DND-41 (cell line): ENCODE measurements around the gene EPM2A.

ENCODE experiments used
- CTCF ChIP-seq: IDR thresholded peaks from 2 replicates; pipeline ENCODE4 v1.5.1; 2012; ENCODE audit warnings: borderline replicate concordance, low read length, moderate library complexity, mild to moderate bottlenecking; ENCODE audit not compliant: poor library complexity, severe bottlenecking; ENCODE audit errors: extremely low read depth
- EZH2 ChIP-seq: IDR thresholded peaks from 3 replicates; pipeline ENCODE4 v1.6.1; 2012; ENCODE audit warnings: borderline replicate concordance, low read depth, mild to moderate bottlenecking, moderate library complexity, low read length, inconsistent platforms; ENCODE audit not compliant: severe bottlenecking

- TF ChIP-seq CTCF (no peak), EZH2 (no peak)
These were observed 11.7 kb downstream of the EPM2A start for GRCh38 chr6:145723646-145724045.
